ENCODE data around the gene TEC. TPM values are rescaled to one million over a fixed set of nuclear protein-coding genes. Genes with fewer than 3 reads are reported as not detected.

The TEC gene
- total and polyA plus RNA-seq, 9 of the 15 experiments (the other 6 are each of a cell fraction or from before 2014, with no cell fraction given), result 5.3 to 14.7 (median 8.8) TPM

DNA sequence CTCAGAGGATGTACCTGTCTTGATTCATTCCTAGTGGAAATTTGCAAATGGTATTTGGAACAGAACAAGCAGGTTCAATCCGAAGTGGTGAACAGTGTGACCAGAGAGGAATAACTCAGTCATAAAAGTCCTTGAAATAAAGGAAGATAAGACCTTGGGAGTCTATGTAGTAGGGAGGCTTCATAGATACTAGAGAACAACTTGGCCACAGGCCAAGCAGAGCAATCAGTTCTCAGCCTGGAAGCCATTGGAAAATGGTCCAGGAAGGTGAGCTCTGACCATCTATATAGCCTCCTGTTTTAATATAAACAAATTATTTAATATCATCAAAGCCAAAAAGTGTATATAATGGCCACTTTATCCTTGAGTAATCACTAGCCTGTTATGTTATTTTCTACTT lies 146.9 kb downstream of the TEC start:
- in situ Hi-C loops (cut with MboI) (no loop called here), intact Hi-C loops (cut with micrococcal nuclease) (loop anchor here (10.0 kb wide), 2 partner anchors 322 to 362 kb away; partner anchors contain the start of gene SLC10A4)
- Histone ChIP-seq H3K4me1 (replicated peaks in 1 of 2; ENCODE audit: control insufficient read depth in 2 of 2, insufficient read depth in 2 of 2, low read length in 2 of 2) (peaks cover 0 to 13% of the 10 kb centered on the region in 2 experiments; a peak in 2 of 5 replicates), H3K4me3 (no peak overlapping the region), H3K9me1 (ENCODE audit: control insufficient read depth, insufficient read depth, low read length) (no peaks in the 10 kb centered on the region), H2AFZ (ENCODE audit: low read depth, low read length) (no peak overlapping the region), H3K4me2 (ENCODE audit: insufficient read depth, low read length) (no peak overlapping the region), H3K27ac (ENCODE audit: extremely low read depth, low read depth, low read length) (no peak overlapping the region), H3K36me3 (ENCODE audit: control insufficient read depth, insufficient read depth, low read length) (no peaks in the 10 kb centered on the region), H4K20me1 (replicated peaks; ENCODE audit: control insufficient read depth, insufficient read depth, low read length) (no peaks in the 10 kb centered on the region), H3K9ac (ENCODE audit: insufficient read depth in 1 of 2, low read depth in 2 of 2, low read length in 2 of 2) (no peak overlapping the region), H3K9me3 (replicated peaks; ENCODE audit: control insufficient read depth, insufficient read depth, low read depth, low read length) (no peaks in the 10 kb centered on the region), H3K27me3 (ENCODE audit: control insufficient read depth in 2 of 2, insufficient read depth in 2 of 2, low read length in 2 of 2) (no peaks in the 10 kb centered on the region), H3K79me2 (ENCODE audit: control insufficient read depth, insufficient read depth, low read length) (no peaks in the 10 kb centered on the region)
- FAIRE-seq (peak; percentile 59), DNase-seq (ENCODE audit: extremely low read depth in 1 of 4, low spot score in 3 of 4) (peak in 2 of 4 experiments; percentile 18 to 55), ATAC-seq (no peak)
- no TSS peak for BruUV-seq (replicated peaks)
- 5% methylated on average over 1 of the region's 1 CpG for WGBS (ENCODE audit: insufficient coverage, low coverage, missing lambda C conversion rate)
- ChIA-PET POLR2A (interaction anchor here (0.6 kb wide), 1 partner anchor 81 kb away, joined by 3 read pairs; no protein-coding TSS in a partner anchor), CTCF (ENCODE audit: low intra/inter-chr PET ratio) (no interaction called here)
- TF ChIP-seq HDAC1 (IDR thresholded peaks at IDR 0.05) (no peak), NFIX (CRISPR knock-in tag; IDR thresholded peaks at IDR 0.05; ENCODE audit: low read depth) (0 out of 2 replicates have a peak, but pooled peaks have one; percentile 24), SRF (CRISPR knock-in tag; IDR thresholded peaks at IDR 0.05) (no peak), NFIC (IDR thresholded peaks at IDR 0.05) (peak; percentile 87)
- TF ChIP-seq, protein P1, sequence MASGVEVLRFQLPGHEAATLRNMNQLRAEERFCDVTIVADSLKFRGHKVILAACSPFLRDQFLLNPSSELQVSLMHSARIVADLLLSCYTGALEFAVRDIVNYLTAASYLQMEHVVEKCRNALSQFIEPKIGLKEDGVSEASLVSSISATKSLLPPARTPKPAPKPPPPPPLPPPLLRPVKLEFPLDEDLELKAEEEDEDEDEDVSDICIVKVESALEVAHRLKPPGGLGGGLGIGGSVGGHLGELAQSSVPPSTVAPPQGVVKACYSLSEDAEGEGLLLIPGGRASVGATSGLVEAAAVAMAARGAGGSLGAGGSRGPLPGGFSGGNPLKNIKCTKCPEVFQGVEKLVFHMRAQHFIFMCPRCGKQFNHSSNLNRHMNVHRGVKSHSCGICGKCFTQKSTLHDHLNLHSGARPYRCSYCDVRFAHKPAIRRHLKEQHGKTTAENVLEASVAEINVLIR (CRISPR knock-in tag; IDR thresholded peaks at IDR 0.05), result no peak

Measured in K562 (cell line).